SK-N-MC (cell line): Measurements from ENCODE around the gene AQP3.

Experiments
- DNase-seq: peaks from one replicate; pipeline ENCODE4 v3.0.0-alpha.2; 2011; ENCODE audit warnings: low read depth, low spot score
- H3K27ac ChIP-seq: fragments of 200-600 bp; sonication (generic); 2 replicates; pipeline ENCODE4 v1.5.1; 2016; ENCODE audit warnings: mixed run types
- H3K36me3 ChIP-seq: fragments of 200-600 bp; sonication (generic); 2 replicates; pipeline ENCODE4 v1.6.1; 2017; ENCODE audit warnings: antibody characterized with exemption, low read length, mixed read lengths; ENCODE audit not compliant: insufficient read depth
- H3K4me3 ChIP-seq: fragments of 200-600 bp; sonication (generic); 2 replicates; pipeline ENCODE4 v1.5.1; 2016
- H3K9ac ChIP-seq: fragments of 200-600 bp; sonication (generic); 2 replicates; pipeline ENCODE4 v1.8.0; 2017; ENCODE audit warnings: mixed run types, mixed read lengths; ENCODE audit not compliant: insufficient read length
- H3K9me3 ChIP-seq: fragments of 200-600 bp; sonication (generic); 2 replicates; pipeline ENCODE4 v1.6.1; 2017; ENCODE audit warnings: low read depth, mild to moderate bottlenecking, antibody characterized with exemption, low read length, moderate library complexity, mixed read lengths
- EZH2 ChIP-seq: fragments of 200-600 bp; sonication (generic); IDR thresholded peaks from one replicate; pipeline ENCODE4 v1.6.1; 2017; ENCODE audit warnings: antibody characterized with exemption
- FOXP2 ChIP-seq: optimal IDR thresholded peaks from 2 replicates; pipeline ENCODE3; 2011; ENCODE audit warnings: mild to moderate bottlenecking, moderate library complexity; ENCODE audit not compliant: insufficient read depth; ENCODE audit errors: extremely low read length, control extremely low read depth
- POLR2AphosphoS5 ChIP-seq: IDR thresholded peaks from 2 replicates; pipeline ENCODE4 v1.6.1; 2012; ENCODE audit warnings: mild to moderate bottlenecking, low read depth, low read length, borderline replicate concordance

The AQP3 gene

GRCh38 chr9:33466565-33467495, 19.4 kb upstream of the AQP3 start:
- DNase-seq = no peak
- H3K9me3 ChIP-seq = no peaks in the 10 kb centered on the region
- peaks cover 96% of the 10 kb centered on the region for H3K36me3 ChIP-seq
- no peak overlapping the region for H3K27ac ChIP-seq
- no peak for TF ChIP-seq POLR2AphosphoS5
- TF ChIP-seq FOXP2 = no peak
- TF ChIP-seq EZH2 = no peak
- no peak overlapping the region for H3K9ac ChIP-seq
- H3K4me3 ChIP-seq = no peak overlapping the region

- Histone ChIP-seq H3K4me3 (no peak overlapping the region), H3K9ac (no peak overlapping the region), H3K36me3 (peaks cover 95% of the 10 kb centered on the region), H3K9me3 (no peaks in the 10 kb centered on the region), H3K27ac (no peak overlapping the region)
- no peak for DNase-seq
- TF ChIP-seq EZH2 = no peak
- TF ChIP-seq FOXP2 = no peak
- no peak for TF ChIP-seq POLR2AphosphoS5
These were observed 18.5 kb upstream of the AQP3 start for GRCh38 chr9:33465596-33466564.

GRCh38 chr9:33465096-33465495, 17.7 kb upstream of the AQP3 start:
- Histone ChIP-seq H3K9ac (no peak overlapping the region), H3K9me3 (no peaks in the 10 kb centered on the region), H3K36me3 (peaks cover 91% of the 10 kb centered on the region), H3K4me3 (no peak overlapping the region), H3K27ac (no peak overlapping the region)
- no peak for TF ChIP-seq EZH2
- TF ChIP-seq FOXP2 = no peak
- TF ChIP-seq POLR2AphosphoS5 = no peak
- DNase-seq = no peak

- H3K9ac ChIP-seq = no peak overlapping the region
- TF ChIP-seq POLR2AphosphoS5 = no peak
- no peak for TF ChIP-seq EZH2
- no peak for TF ChIP-seq FOXP2
- DNase-seq = no peak
- no peak overlapping the region for H3K4me3 ChIP-seq
- H3K36me3 ChIP-seq = peaks cover 81% of the 10 kb centered on the region
- no peak overlapping the region for H3K27ac ChIP-seq
- no peaks in the 10 kb centered on the region for H3K9me3 ChIP-seq
These were observed 16.7 kb upstream of the AQP3 start for GRCh38 chr9:33464045-33464636.

- Histone ChIP-seq H3K9ac (no peak overlapping the region), H3K4me3 (no peak overlapping the region), H3K27ac (no peak overlapping the region), H3K9me3 (no peaks in the 10 kb centered on the region), H3K36me3 (peaks cover 71% of the 10 kb centered on the region)
- no peak for DNase-seq
- TF ChIP-seq EZH2 (no peak), FOXP2 (no peak), POLR2AphosphoS5 (no peak)
These were observed 15.8 kb upstream of the AQP3 start for GRCh38 chr9:33463151-33463550.

GRCh38 chr9:33461492-33461891, 14.1 kb upstream of the AQP3 start:
- Histone ChIP-seq H3K9me3 (no peaks in the 10 kb centered on the region), H3K27ac (0 out of 2 replicates have a peak overlapping the region, but pooled peaks have one; percentile 13), H3K4me3 (no peak overlapping the region), H3K9ac (no peak overlapping the region), H3K36me3 (peaks cover 55% of the 10 kb centered on the region)
- TF ChIP-seq EZH2 (no peak), POLR2AphosphoS5 (no peak), FOXP2 (no peak)
- DNase-seq = no peak

- DNase-seq = no peak
- no peak overlapping the region for H3K9ac ChIP-seq
- no peak overlapping the region for H3K27ac ChIP-seq
- no peak for TF ChIP-seq FOXP2
- no peak for TF ChIP-seq POLR2AphosphoS5
- no peak for TF ChIP-seq EZH2
- no peak overlapping the region for H3K4me3 ChIP-seq
- peaks cover 48% of the 10 kb centered on the region for H3K36me3 ChIP-seq
- H3K9me3 ChIP-seq = no peaks in the 10 kb centered on the region
These were observed 13.5 kb upstream of the AQP3 start for GRCh38 chr9:33460854-33461253.
